Adipose tissue (tissue), 3 donors: ENCODE measurements around the gene CAPN8. TPM values are rescaled to one million over a fixed set of nuclear protein-coding genes. Genes with fewer than 3 reads are reported as not detected.
A peak's percentile ranks its signal among the peaks of the same experiment; 100 is the strongest.

Experiments used
- H3K27ac ChIP-seq: one replicate; pipeline ENCODE4 v1.5.1; 2013; ENCODE audit warnings: low read depth, low read length
- WGBS, 3 donors: extraction: QIAGEN DNeasy Blood & Tissue Kit; methylation state at CpG; one replicate each; pipeline ENCODE4 v1.1.7; 2013; 5-methylcytosine and 5-hydroxymethylcytosine counted together
- polyA plus RNA-seq, 3 donors: library from polyadenylated mRNA; stranded (reverse); fragments of 200-250 nt; gene quantifications; one replicate each; pipeline ENCODE4 v1.2.3, GENCODE V29; 2013
- donor health status: healthy with polysubstance abuse.
- donor health status: Bipolar disorder and iron deficiency.
- donor health status: healthy.

CAPN8 gene
- polyA plus RNA-seq, 3 donors: 0.36 to 22.6 (median 1.0) TPM

DNA sequence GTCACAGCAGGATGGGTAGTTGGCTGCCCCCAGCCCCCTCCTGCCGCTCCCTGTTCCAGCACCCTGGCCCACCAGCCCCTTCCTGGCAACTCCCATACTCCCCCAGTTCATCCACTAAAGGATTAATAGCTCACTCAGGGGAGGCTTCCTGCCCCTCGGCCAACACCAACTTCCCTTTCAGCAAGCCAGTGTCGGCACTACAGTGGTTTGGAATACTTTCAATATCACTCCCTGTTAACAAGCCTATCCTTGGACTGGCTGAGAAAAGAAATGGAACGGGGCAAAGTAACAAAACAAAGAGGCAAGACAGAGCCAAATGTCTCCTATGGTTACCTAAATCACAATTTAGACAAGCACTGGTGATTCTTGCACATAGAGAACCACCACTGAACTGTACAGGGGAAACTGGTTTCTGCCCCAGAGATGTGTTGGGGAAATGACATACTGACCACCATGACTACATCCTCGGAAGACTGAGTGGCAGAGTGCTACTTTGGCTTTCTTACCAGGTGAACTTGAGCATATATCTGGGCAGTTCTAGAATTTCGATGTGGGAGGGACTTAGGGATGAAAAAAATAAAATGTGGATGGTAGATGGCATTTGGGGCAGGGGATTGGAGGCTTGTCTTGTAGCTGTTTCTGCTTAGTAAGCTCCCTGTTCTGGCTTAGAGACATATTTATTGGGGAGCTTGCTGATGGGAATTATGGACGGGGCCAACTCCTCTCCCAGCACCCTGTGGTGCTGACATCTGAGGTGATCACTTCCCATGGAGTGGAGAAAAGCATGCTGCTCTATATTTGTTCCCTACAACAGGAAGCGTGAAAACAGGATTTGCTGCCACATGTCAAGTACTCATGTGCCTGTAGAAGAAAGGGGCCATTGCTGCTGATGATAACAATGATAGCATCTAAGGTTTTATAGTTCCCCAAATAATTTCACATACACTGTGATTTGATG lies 39.7 kb upstream of the CAPN8 start:
- H3K27ac ChIP-seq: no peak overlapping the region
- 35 to 68% (median 36%) methylated on average over 8 of the region's 8 CpGs for WGBS, 3 donors

DNA sequence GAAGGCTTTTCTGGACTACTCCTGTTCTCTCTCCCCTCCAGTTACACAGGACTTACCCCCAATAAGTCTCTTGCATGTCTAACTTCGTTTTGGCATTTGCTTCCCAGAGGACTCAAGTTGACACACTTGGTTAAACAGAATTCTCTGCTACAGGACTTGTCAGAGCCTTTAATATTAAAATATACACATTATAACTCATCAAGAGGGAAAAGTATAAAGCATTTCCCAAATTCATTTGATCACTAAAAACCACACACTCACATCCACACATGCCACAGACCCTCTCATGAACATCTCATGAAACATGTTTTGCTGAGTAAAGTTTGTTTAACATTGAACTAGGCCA lies 38.1 kb upstream of the CAPN8 start:
- H3K27ac ChIP-seq: no peak overlapping the region
- 59 to 75% (median 63%) methylated on average over 1 of the region's 1 CpG for WGBS, 3 donors

DNA sequence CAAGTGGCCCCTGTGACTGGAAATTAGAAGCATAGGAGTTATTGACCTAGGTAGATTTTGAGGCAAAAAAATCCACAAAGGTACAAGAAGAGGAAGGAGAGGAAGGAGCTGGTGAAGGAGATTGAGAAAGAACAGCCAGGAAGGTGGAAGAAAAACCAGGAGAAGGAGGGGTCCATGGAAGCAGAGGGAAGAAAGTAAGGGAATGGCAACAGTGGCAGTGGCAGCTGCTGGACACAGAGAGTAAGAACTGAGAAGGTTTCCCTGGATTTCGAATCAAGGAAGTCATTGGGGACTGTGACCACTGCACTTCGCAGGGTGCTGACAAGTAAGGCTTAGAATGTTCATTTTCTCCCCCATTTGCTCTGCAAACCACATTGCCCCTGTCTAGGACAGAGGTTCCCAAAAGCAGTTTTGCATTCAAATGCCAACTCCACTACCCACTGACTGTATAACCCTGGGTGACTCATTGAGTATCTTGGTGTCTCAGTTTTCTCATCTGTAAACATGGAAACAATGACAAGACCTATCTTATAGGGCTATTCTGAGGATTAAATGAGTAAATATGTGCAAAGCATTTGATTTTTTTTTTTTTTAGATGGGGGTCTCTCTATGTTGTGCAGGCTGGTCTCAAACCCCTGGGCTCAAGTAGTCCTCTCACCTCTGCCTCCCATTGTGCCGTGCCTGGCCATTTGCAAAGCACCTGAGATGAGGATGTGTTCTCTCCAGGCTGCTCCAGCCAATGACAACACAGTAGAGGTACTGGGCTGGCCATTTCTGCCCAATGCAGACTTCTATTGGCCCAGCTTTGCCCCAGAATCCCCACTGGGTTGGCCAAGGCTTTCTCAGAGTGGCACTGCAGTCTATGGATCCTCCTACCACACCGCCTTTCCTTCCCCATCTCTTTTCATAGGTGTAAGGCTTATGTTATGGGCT lies 37.5 kb upstream of the CAPN8 start:
- 84 to 93% (median 90%) methylated on average over 4 of the region's 4 CpGs for WGBS, 3 donors
- H3K27ac ChIP-seq: no peak overlapping the region

DNA sequence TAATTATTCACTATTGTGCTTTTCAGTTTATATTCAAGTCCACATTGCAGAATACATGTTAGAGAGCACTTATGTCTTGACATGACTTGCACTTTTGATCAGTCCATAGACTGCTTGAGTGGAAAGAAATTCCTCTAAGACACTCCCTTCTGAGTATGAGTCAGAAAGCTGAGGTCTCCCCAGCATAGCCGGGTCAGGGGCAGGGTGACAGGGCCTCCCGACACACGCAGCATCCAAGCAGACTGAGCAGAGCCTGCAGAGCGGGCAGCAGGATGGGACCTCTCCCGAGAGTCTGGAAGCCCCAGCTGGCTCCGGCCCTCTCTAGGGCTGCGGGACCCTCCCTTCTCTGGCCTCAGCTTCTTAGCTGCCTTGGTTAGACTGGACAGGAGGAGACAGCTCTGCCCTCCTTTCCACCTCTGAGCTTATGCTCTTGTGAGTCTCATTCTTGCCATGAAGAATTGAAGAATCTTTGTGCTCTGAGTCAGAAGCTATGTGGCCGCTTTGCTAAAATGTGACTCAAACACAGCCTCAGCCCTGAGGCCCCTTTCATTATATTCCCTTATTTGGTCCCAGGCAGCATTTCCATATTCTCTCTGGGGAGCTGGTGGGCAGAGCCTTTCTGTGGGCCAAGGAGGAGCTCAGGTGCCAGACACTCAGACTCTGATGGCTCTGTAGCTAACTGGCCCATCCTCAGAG lies 35.6 kb upstream of the CAPN8 start:
- peak overlapping the region; percentile 2 for H3K27ac ChIP-seq
- 54 to 82% (median 65%) methylated on average over 8 of the region's 8 CpGs for WGBS, 3 donors

DNA sequence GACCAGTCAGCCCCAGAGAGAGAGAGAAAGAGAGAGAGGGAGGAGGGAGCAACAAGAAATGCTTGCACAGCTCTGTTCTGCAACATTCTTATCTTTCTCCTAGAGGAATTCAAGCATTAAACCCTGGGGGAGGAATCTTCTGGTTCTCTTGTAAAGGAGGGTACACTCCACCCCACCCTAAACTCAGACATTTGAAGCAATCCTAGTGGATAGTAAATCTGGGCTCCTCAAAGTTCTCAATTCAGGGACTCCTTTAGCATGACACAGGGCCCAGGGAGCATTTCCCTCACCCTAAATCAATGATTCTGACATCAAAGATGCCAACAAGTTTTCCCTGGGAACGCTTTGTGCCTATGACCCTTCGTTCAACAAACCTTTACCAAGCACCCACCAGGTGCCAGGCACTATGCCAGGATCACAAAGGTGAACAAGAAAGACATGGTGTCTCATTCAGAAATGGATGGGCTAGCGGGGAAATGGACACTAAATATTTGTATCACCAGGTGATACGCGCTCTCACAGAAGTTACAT lies 35.0 kb upstream of the CAPN8 start:
- H3K27ac ChIP-seq: peak overlapping the region; percentile 2
- WGBS, 3 donors: 67 to 84% (median 70%) methylated on average over 5 of the region's 5 CpGs

DNA sequence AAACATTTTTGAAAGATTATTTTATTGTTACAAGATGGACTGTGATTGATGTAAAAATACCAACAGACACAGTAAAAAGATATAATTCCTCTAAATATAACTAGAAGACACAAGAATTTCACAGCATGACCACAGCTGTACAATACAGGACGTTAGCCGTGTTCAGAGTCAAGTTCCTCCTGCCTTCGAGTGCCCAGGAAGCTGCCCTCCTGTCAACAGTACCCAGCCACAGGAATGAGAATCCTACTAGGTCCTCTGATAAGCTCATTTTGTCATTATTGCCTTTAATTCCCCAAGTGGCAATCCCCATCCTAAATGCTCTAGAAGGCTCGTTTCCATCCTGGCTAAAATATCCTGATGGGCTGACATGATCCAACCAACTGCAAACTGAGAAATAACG lies 30.4 kb upstream of the CAPN8 start:
- WGBS, 3 donors: 54 to 74% (median 58%) methylated on average over 5 of the region's 5 CpGs
- no peak overlapping the region for H3K27ac ChIP-seq

DNA sequence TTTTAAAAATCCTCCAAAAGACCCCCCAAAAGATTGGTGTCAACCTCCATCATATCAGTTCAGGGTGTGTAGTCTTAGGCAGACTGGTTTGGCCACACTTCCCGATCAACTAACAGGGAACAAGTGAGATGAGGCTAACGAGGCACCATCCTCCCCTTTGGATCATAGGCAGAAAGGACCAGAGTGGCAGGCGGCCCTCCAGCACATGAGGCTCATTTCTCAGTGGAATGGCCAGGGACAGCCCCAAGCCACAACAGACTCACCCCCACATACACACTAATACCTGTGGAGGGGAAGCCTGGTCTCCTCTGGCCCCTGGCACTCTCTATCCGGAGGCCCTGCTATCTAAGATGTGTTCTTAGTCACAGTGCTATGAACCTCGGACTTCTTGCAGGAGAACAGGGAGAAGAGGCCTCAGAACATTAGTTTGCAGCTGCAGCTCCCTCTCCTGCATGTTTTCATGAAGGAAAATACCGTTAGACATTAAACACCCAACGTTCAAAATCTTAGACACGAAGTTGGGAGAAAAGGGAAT lies 29.6 kb upstream of the CAPN8 start:
- H3K27ac ChIP-seq: no peak overlapping the region
- WGBS, 3 donors: 64 to 71% (median 68%) methylated on average over 8 of the region's 8 CpGs

DNA sequence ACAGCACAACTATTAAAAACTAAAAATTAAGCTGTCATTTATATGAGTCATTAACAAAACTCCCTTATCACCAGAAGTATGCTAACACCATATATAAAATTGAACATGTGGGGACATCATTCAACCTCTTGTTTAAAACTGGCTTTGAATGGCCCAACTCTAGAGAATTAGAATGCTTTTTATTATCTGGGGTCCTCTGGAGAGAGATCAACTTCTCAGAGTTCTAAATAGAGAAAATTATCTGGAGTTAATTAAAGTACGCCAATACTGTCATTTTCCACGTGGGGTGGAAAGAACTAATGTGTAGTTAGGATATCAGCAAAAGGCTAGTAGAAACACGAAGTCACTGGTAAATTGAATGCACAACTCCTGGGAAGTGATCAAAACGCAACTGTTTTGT lies 25.6 kb upstream of the CAPN8 start:
- H3K27ac ChIP-seq: no peak overlapping the region
- 69 to 88% (median 80%) methylated on average over 4 of the region's 4 CpGs for WGBS, 3 donors

DNA sequence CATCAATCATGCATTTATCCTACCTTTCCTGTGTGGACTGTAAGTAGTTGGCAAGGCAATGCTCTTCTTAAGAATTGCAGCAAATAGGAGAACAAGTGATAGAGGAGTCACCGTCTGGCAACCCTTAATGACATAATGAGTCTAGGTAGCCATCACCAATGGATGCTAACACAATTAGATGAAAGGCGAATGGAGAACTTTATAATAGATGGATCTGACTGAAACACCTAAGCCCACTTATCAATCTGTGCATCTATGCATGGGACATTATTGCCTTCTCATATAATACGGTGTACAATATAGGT lies 18.9 kb upstream of the CAPN8 start:
- WGBS, 3 donors: 70 to 86% (median 83%) methylated on average over 3 of the region's 3 CpGs
- no peak overlapping the region for H3K27ac ChIP-seq

DNA sequence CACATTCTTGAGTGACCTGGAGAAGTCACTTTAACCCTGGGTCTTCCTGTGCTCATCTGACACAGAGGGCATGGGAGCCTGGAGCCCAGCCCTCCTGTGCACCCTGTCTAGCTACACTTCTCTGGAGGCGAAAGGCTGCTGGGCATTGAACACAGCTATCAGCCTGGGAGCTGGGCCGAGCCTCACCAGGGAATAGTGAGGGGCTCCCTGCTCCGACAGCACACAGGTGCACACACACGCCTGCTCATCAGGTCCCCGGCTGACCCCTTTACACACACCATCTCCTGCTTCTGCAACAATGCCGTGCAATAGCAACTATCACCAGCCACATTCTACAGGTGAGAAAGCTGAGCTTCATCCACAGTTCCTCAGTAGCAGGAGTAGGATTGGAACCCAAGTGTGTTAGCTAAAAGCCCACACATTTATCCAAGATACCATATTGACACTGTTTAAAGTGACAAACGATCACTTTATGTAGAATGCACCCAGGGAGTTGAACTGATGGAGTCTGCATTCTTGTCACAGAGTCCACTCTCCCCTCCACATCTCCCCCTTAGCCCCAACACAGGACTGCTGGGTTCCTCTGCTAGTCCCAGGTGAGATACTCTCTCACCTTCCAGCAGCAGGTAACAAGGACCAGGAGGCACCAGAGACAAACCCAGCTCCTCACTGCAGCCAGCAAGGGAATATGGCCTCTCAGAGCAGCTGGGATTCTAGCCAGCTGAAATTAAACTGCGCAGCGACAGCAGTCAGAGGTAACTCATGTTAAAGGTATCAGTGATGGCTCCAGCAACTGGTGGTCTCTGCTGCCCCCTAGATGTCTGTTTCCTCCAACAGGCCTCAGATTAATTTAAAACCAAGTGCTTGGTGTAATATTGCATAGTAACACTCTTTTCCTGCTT lies 18.3 kb upstream of the CAPN8 start:
- no peak overlapping the region for H3K27ac ChIP-seq
- 66 to 70% (median 67%) methylated on average over 9 of the region's 9 CpGs for WGBS, 3 donors

DNA sequence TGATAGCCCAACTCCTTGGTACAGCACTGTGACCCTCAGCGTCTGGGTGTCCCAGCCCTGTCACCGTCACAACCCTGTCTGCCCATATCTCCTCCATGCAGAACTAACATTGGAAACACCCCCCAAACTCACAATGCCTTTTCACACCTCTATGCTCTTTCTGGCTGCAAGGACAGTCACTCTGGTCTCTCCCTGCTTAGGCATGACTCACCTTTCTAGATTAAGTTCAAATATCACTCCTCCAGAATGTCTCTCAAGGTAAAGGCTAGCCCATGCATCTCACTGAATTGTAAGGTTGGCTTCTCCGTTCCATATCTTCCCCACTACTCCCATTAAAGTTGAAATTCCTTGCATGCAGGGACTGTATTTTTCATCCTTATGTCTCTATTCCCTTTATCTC lies 17.0 kb upstream of the CAPN8 start:
- H3K27ac ChIP-seq: no peak overlapping the region
- WGBS, 3 donors: 88 to 94% (median 90%) methylated on average over 3 of the region's 3 CpGs

DNA sequence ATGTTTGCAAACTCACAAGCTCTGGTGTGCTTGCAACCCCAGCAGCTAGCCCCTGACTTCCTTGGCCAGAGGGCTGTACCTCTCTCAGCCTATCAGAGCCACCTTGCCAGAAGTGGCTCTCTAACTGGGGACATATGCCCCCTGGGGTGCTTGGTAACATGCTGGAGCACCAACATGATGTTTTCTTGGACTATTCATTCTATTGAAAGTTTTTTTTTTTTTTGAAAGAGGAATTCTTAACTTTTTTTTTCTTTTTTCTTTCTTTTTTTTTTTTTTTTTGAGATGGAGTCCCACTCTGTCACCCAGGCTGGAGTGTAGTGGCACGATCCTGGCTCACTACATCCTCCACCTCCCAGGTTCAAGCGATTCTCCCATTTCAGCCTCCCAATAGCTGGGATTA lies 14.7 kb upstream of the CAPN8 start:
- no peak overlapping the region for H3K27ac ChIP-seq
- WGBS, 3 donors: 90 to 97% (median 96%) methylated on average over 2 of the region's 2 CpGs

DNA sequence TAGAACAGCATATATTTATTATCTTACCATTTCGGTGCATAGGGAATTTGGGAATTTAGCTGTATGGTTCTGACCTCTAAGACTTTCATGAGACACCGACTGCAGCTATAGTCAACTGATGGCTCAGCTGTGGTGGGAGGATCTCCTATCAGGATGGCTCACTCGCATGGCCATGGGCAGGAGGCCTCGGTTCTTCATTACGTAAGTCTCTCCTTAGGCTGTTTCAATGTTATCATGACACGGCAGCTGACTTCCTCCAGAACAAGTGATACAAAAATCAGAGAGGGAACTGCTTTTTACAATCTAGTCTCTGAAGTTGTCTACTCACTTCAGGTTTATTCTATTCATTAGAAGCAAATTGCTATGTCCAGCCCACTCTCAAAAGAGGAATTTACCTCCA lies 13.3 kb upstream of the CAPN8 start:
- WGBS, 3 donors: 60 to 79% (median 62%) methylated on average over 6 of the region's 6 CpGs
- no peak overlapping the region for H3K27ac ChIP-seq

DNA sequence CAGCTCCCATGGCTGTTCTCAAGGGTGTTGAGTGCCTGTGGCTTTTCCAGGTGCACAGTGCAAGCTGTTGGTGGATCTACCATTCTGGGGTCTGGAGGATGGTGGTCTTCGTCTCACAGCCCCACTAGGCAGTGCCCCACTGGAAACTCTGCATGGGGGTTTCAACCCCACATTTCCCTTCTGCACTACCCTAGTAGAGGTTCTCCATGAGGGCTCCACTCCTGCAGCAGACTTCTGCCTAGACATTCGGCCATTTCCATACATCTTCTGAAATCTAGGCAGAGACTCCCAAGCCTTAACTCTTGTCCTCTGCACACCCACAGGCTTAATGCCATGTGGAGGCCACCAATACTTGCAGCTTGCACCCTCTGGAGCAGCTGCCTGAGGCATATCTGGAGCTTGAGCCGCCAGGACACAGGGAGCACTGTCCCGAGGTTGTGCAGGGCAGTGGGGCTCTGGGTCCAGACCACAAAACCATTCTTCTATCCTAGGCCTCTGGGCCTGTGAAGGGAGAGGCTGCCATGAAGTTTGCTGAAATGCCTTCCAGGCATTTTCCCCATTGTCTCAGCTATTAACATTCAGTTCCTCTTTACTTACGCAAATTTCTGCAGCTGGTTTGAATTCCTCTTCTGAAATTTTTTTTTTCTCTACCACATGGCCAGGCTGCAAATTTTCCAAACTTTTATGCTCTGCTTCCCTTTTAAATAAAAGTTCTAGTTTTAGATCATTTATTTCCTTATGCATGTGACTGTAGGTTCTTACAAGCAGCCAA lies 8.8 kb upstream of the CAPN8 start:
- 72 to 75% (median 73%) methylated on average over 5 of the region's 5 CpGs for WGBS, 3 donors
- no peak overlapping the region for H3K27ac ChIP-seq

DNA sequence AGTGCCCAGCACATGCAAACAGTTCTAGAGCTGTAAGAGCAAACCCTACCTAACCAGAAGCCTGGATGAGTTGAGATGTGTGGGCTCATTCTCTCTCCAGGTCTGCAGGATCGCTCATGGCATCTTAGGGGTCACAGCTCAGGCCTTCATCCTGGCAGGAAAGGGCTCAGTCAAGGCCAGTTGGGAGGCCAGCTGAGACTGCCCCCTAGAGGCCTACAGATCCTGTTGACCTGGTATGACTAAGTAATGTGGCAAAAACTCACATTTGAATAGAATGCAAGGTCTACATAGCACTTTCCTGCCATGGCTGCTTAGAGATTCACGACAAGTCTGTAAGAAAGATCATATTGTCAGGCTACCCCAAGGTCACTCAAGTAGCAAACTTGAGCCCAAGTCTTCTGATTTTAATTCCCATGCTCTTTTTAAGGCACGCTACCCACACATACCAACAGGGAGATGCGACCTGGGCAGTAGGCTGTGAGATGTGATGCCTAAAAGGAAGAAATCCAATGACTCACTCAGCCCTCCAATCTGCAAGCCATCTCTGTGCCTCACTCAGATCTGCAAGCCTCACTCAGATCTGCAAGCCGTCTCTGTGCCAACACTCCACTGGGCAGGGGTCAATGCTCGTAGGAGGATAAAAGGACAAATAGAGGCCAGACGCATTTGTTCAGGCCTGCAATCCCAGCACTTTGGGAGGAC lies 5.1 kb upstream of the CAPN8 start:
- 69 to 70% (median 69%) methylated on average over 7 of the region's 7 CpGs for WGBS, 3 donors
- no peak overlapping the region for H3K27ac ChIP-seq
